Tibial nerve (tissue), 4 donors: ENCODE measurements around the gene LOXL1.

Experiments
- CTCF ChIP-seq, 5 experiments: fragments of 200-600 bp in 3 of 5; fragments of 450-650 bp in 2 of 5; sonication (generic) in 3 of 5; IDR thresholded peaks; one replicate each; pipeline ENCODE4 v1.5.1; 2016 to 2019; ENCODE audit warnings: antibody characterized with exemption in 5 of 5, mild to moderate bottlenecking in 3 of 5, moderate library complexity in 2 of 5
- EP300 ChIP-seq, 2 donors: sonication (generic); formaldehyde crosslinking; IDR thresholded peaks; one replicate each; pipeline ENCODE4 v1.6.1; 2017; ENCODE audit warnings: antibody characterized with exemption in 2 of 2, mild to moderate bottlenecking in 1 of 2

GRCh38 chr15:73978896-73979295 lies 52.6 kb downstream of the LOXL1 start:
- TF ChIP-seq EP300 (IDR thresholded peaks at IDR 0.05) (no peak), CTCF (IDR thresholded peaks at IDR 0.05) (no peak)
